Endothelial cell of umbilical vein (primary cell): ENCODE measurements around the gene GPR108.

Experiments used
- JUN ChIP-seq: IDR thresholded peaks from 2 replicates; pipeline ENCODE4 v1.6.1; 2011; ENCODE audit warnings: borderline replicate concordance, low read depth; ENCODE audit not compliant: insufficient read length, insufficient read depth
- POLR2AphosphoS5 ChIP-seq: IDR thresholded peaks from 2 replicates; pipeline ENCODE4 v1.6.1; 2012; ENCODE audit warnings: low read depth, mild to moderate bottlenecking, control low read depth, low read length, moderate library complexity; ENCODE audit not compliant: insufficient read depth

DNA sequence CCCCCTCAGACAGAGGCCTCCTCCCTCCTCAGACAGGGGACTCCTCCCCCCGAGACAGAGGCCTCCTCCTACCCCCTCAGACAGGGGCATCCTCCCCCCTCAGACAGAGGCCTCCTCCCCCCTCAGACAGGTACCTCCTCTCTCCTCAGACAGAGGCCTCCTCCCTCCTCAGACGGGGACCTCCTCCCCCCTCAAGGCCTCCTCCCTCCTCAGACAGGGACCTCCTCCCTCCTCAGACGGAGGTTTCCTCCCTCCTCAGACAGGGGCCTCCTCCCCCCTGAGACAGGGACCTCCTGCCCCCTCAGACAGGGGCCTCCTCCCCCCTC is 30.8 kb downstream of the GPR108 start:
- TF ChIP-seq JUN (no peak), POLR2AphosphoS5 (no peak)
